SIG-M5 (cell line): Measurements from ENCODE around the gene ALOX5.

Source experiments
- DNase-seq: peaks from one replicate; lab custom pipeline; 2025; lab: John Stamatoyannopoulos, UW

ALOX5 gene

DNA sequence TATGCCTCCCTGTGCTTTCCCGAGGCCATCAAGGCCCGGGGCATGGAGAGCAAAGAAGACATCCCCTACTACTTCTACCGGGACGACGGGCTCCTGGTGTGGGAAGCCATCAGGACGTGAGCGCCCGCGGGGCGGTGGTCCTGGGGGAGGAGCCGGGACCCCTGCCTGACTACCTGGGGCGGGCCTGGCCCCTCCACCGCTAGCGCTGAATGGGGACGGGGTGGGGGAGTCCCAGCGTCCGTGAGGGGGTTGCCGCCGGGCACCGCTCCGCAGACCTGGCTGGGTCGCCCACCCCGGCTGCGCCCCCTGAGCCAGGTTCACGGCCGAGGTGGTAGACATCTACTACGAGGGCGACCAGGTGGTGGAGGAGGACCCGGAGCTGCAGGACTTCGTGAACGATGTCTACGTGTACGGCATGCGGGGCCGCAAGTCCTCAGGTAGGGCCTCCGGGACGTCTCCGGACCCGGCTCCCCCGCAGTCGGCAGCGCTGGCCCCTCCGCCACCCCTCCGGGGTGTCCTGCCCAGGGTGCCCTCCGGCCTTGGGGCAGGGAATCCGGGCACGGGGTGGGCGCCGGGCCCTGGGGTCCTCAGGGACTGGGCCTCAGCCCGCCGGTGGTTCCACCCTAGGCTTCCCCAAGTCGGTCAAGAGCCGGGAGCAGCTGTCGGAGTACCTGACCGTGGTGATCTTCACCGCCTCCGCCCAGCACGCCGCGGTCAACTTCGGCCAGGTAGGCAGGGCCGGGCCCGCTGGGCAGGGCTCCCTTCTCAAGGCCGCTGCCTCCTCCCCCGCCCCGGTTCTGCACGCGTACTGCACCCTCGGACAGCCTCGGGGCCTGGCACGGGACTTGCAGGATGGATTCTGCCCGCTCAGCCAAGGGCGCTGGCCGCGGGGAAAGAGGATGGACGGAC, 69.3 kb downstream of the ALOX5 start:
- no peak for DNase-seq

GRCh38 chr10:45444022-45444421, 70.0 kb downstream of the ALOX5 start:
- DNase-seq = no peak

DNA sequence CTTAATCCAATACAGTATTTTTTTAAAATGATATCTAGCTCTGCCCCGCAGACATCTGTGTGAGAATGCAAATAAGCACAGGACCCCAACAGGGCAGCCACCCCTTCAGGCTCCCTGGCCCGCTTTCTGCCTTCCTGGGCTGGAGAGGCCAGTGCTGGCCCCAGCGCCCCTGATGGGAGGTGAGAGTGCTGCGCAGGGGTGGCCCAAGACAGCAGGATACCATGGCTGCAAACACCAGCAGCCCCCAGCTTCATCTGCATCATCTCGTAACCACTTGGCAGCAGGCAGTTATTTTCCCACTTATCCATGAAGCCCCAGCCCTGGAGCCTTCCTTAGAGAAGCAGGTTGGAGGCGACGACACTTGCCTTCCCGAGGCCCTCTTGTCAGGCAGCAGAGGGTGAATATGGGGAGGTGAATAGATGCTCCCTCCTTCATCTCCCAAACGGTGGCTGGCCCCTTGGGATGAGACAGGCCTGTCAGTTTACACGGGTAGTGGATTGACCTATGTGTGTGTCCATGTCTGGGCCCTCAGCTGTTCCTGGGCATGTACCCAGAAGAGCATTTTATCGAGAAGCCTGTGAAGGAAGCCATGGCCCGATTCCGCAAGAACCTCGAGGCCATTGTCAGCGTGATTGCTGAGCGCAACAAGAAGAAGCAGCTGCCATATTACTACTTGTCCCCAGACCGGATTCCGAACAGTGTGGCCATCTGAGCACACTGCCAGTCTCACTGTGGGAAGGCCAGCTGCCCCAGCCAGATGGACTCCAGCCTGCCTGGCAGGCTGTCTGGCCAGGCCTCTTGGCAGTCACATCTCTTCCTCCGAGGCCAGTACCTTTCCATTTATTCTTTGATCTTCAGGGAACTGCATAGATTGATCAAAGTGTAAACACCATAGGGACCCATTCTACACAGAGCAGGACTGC, 71.2 kb downstream of the ALOX5 start:
- DNase-seq = no peak

DNA sequence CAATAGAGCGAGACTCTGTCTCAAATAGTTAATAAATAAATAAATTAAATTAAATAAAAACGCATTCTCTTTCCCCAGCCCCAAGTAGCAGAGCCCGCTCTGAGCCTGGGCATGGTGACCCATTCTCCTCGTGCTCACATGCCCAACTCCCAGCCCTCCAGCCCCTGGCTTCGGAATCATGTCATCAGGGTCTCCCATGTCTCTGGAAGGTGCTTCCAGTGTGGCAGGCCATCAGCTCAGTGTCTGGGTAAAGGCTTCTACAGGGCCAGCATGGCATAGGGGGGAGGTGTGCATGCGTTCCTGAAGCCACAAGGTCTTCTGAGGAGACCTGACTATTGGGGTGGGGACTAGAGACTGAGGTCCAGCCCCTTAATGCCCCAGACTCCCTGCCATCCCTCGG, 72.8 kb downstream of the ALOX5 start:
- DNase-seq = no peak

GRCh38 chr10:45447416-45447815, 73.4 kb downstream of the ALOX5 start:
- no peak for DNase-seq

GRCh38 chr10:45450866-45451265, 76.8 kb downstream of the ALOX5 start:
- no peak for DNase-seq

- DNase-seq = no peak
These were observed 77.4 kb downstream of the ALOX5 start for GRCh38 chr10:45451407-45451806.

DNA sequence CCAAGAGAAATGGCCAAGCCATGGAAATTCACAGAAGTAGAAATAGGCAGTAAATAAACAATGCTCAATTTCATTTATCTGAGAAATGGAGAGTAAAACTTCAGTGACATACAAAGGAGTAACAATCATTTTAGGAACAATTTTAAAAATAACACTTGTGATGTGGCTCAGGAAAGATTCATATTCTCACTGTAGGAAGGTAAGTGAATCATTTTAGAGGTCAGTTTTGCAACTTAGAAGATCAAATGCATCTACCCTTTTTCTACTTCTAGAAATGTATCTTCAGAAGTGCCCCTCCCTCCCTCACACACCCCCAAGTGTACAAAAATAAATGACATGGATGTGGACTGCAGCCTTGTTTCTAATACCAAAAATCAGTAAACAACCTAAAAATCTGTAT, 78.3 kb downstream of the ALOX5 start:
- DNase-seq = no peak

DNA sequence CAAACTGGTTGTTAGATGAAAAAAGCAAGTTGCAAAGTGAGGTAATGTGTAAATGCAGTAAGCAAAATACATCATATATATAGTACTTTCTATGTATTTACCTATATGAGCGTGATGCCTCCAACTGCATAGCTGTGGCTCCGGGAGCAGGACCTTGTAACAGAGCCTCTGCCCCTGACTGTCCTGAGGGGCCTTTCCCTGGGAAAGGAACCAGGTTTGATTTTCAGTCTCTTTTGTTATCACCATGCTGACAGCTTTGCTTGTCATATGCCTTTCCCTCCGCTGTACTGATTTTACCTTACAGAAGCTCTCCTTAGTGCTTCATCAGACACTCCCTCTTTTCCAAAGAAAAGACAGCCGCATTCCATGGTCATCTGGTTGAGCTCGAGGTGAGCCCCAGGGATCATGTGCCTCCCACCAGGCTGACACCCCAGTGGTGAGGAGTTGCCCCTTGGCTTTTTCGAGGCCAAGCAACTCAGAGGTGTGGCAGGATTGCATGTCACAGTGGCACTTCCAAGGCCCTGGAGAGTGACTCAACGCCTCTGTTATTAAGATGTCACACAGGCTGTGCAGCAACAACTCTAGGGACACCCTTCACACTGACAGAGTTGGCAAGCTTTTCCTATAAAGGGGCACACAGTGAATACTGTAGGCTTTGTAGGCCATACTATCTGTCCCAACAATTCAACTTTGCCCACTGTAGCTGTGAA, 78.9 kb downstream of the ALOX5 start:
- no peak for DNase-seq

DNA sequence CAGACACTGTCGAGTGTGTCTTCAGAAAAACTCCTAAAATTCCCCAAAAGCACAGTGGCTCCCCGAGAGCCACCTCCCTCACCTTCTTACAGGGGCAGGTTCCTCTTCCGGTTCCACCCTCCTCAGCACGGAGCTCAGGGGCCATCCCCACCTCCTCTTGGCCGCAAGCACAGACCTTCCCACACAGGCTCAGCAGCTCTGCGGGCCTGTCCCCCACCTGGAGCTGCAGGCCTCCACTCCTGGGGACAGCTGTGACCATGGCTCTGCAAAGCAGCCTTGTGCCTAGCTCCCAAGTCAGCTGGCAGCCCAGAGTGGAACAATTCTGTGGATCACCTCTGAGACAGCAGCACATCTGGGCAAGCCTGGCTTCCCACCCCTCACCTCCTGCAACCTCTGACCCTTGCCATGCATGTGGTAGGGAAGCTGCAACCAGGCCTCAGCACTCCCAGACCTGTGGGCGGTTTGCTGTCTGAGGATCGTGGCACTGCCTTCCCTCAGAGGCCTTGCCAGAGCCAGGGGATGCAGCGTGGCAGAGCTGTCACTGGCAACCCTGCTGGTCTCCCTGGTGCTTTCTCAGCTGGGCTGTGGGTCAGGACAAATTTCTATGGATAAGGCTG, 79.7 kb downstream of the ALOX5 start:
- no peak for DNase-seq

GRCh38 chr10:45454262-45454661, 80.2 kb downstream of the ALOX5 start:
- DNase-seq = no peak

GRCh38 chr10:45454859-45455258, 80.8 kb downstream of the ALOX5 start:
- no peak for DNase-seq

DNA sequence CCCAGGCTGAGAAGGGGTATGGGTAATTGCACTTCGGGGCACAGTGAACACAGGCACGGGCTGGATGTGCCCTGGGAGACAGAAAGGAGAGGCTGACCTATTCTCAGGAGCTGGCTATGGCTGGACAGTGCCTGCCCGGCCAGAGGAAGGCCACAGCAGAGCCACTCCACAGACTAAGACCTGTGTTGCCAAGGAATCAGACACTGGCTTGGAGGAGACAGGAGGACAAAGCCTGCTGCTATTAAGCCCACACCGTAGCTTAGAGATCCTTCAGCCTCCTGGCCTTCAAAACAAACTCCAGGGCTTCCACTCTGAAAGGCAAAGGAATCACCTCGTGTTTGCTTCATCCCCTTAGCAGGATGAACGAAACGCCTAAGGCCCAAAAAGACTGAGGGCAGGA, 82.2 kb downstream of the ALOX5 start:
- DNase-seq = no peak

DNA sequence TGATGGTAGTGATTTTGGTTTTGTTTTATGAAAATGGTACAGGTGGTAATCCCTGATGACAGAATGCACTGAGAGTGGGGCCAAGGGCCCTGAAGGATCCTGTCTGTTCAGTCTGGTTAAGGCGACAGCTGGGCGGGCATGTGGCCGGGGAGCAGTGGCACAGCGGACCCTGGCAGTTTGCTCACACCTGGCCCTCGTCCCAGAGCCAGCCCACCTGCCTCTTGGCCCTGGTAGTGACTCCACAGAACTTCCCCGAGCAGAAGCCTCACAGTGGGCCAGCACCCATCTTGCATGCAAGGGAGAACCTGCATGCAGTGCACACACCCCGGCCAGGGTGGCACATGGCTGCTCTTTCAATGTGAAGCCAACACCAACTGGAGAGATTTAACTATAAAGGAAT, 82.8 kb downstream of the ALOX5 start:
- DNase-seq = no peak

DNA sequence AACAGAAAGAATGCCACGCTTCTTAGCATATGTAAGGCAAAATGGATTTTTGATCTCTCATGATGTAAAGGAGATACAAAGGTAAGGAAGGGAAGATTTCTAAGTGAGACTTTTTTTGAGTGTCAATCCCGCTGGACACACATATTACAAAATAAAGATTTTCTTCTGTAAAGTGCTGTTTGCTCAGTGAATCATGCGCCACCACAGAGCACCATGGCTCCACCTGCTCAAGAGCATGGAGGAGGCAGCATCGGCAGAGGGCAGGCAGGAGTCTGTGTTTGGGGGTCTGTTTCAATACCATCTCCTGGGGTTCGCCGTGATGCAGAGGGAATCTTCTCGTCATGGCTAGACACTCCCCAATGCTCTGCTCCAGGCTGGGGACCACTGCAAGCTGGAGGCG, 83.5 kb downstream of the ALOX5 start:
- no peak for DNase-seq

GRCh38 chr10:45460235-45460878, 86.3 kb downstream of the ALOX5 start:
- DNase-seq = no peak

GRCh38 chr10:45461034-45461433, 87.0 kb downstream of the ALOX5 start:
- no peak for DNase-seq

- no peak for DNase-seq
These were observed 89.5 kb downstream of the ALOX5 start for GRCh38 chr10:45463244-45464116.

DNA sequence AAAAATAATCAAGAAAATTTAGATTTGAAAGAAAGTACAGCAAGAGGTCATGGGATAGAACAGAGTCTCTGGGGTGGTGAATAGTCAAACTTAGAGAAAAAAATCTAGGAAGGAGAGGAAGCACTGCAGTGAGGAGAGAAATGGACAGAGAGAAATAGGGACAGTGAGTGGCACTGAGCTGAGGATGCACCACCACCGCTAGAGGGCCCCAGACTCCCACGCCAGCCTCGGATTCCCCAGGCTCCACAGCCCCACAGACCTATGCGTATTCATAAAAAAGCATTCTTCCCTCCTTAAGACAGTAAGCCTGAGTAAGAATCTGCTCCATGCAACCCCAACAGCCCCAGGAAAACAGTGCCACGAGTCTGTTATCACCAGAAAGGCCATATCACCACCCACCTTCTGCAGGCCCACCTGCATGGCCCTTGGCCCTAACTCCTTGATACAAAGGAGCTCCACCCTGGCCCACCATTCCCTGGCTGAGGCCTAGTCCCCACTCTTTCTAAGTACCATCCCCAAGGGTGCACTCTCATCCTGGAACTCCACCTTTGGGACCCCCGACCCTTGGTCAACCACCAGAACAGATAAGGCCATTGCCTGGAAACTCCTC, 91.0 kb downstream of the ALOX5 start:
- no peak for DNase-seq

DNA sequence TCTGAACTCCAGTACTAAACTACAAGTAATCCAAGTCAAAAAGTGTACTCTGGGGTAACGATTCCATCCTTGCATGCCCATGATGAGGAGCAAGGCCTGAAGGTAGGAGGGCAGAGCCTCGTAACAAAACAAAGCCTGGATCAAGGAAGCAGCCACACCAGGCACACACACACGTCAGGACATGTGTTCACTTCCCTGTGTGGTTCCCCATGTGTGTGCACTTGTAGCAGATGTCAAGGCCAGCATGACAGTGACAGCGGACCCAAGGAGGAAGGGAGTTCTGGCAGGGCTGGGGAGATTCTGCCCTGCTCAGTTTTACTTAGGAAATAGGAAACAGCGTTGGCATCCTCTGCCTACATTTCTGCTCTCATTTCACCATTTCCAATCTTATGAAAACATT, 92.8 kb downstream of the ALOX5 start:
- DNase-seq = no peak
